RWPE1 (cell line): ENCODE measurements around the gene MYO9B.

ENCODE experiments used
- CTCF ChIA-PET: fragments of 350-600 bp; sonication (Branson Sonifier 250); formaldehyde crosslinking; extraction: SDS; loops from one replicate; lab custom pipeline; 2021; lab: Yijun Ruan, JAX
- POLR2A ChIA-PET: fragments of 400-600 bp; formaldehyde crosslinking; extraction: SDS; loops from one replicate; lab custom pipeline; 2020; ENCODE audit warnings: antibody characterized with exemption; ENCODE audit not compliant: low non-redundant PET; lab: Yijun Ruan, JAX
- DNase-seq: peaks from one replicate; pipeline ENCODE4 v3.0.0; 2012; ENCODE audit warnings: low spot score
- H3K27ac ChIP-seq: fragments of 450-650 bp; 2 replicates; pipeline ENCODE4 v1.5.1; 2017
- TF ChIP-seq, protein P1 (sequence below): fragments of 450-650 bp; conservative IDR thresholded peaks from 2 replicates; pipeline ENCODE4 v1.5.1; 2017; ENCODE audit warnings: low read depth, mild to moderate bottlenecking

MYO9B gene

DNA sequence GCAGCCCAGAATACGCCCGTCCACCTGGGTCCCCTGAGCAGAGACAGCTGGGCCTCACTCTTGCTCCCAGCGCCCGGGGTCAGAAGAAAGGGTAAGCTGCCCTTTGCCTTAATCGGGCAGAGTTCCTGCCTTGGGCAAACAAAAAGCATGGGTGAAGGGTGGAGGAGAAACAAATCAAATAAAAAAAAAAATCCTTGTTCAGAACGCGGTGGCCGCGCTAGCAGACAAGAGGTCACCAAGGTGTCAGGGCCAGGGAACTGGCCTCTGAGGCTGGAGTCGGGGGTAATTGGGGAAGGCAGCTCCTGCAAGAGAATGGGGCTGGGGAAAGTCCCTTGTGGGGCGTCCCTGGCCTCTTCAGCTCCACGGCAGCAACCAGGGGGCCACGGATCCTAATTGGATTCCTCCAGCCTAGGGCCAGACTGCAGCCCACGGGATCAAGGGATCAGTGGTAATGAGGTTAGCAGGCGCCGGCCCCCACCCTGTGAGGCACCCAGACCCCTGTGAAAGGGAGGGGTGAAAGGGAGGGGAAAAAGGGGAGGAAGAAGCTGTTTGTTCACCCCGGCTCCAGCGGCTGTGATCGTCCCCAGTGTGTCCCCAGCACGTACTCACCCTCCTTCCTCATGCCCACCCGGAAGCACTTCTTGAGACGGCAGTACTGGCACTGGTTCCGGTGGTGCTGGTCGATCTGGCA lies 164.6 kb downstream of the MYO9B start:
- ChIA-PET POLR2A (interaction anchor here (1.4 kb wide), 1 partner anchor 15 kb away, joined by 3 read pairs; no protein-coding TSS in a partner anchor), CTCF (no interaction called here)
- peak overlapping the region; percentile 89 for H3K27ac ChIP-seq
- DNase-seq = no peak
- TF ChIP-seq, protein P1, sequence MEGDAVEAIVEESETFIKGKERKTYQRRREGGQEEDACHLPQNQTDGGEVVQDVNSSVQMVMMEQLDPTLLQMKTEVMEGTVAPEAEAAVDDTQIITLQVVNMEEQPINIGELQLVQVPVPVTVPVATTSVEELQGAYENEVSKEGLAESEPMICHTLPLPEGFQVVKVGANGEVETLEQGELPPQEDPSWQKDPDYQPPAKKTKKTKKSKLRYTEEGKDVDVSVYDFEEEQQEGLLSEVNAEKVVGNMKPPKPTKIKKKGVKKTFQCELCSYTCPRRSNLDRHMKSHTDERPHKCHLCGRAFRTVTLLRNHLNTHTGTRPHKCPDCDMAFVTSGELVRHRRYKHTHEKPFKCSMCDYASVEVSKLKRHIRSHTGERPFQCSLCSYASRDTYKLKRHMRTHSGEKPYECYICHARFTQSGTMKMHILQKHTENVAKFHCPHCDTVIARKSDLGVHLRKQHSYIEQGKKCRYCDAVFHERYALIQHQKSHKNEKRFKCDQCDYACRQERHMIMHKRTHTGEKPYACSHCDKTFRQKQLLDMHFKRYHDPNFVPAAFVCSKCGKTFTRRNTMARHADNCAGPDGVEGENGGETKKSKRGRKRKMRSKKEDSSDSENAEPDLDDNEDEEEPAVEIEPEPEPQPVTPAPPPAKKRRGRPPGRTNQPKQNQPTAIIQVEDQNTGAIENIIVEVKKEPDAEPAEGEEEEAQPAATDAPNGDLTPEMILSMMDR = no peak

DNA sequence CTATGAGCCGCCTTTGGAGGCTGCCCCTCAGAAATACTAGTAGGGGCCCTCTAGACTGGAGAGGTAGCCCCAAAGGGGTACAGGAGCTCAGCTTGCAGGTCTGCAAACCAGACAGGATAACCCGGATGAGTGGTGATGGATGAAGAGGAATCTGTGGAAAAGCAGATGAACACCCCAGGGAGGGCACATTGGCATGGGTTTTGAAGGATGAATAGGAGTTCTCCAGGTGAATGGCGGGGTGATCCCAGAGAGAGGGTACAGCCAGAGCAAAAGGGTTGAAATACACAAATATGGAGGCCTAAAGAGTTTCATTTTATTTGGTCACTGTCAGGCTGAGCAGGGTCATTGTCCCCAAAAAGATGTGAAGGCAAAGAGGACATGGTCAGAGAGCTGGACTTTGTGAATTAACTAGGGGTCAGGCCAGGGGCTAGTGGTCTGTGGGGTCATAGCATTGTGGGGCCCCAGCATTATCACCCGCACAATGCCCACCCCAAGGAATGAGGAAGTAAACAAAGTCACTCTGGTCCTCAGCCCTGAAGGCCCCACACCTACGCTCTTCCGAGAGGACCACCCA lies 165.3 kb downstream of the MYO9B start:
- CTCF ChIA-PET = no interaction called here
- no peak for DNase-seq
- POLR2A ChIA-PET = interaction anchor here (1.4 kb wide), 1 partner anchor 14 kb away, joined by 3 read pairs; no protein-coding TSS in a partner anchor
- TF ChIP-seq, protein P1 = no peak
- peak overlapping the region; percentile 89 for H3K27ac ChIP-seq

DNA sequence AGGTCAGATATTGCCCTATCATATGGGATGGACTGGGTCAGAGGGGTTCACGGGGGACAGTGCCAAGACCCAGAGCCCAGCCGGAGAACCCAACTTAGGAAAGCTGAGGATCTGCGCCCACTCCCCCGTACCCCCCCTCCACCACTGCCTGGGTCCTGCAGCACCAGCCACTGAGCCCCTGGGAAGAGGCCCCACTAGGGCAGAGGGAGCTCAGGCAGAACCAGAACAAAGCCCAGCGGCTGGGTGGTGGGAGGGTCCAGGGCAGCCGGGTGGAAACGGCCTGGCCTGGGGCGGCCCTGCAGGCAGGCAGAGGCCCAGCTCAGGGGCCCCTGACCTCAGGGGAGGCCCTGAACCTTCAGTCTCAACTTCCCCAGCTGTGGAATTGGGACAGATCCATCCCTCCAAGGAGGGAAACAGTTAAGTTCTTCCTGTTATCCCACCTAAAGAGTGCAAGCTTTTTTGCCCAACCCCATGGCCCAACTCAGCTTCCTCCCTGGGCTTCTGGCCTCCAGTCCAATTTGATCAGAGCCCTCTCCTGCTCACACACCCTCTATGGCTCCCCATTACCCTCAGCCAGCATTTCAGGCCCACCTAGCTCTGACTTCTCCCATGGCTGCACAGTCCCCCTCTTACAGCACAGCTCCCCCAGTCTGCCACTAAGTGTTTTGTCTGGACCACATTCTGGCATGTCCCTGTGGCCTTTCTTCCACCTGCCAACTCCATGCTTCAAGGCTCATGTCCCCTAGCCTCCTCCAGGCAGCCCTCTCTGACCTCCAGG lies 167.0 kb downstream of the MYO9B start:
- CTCF ChIA-PET = interaction anchor here (0.6 to 1.7 kb wide), 6 partner anchors 16 to 1633 kb away, joined by 3 to 6 read pairs (median 3); no protein-coding TSS in a partner anchor
- TF ChIP-seq, protein P1 = no peak
- no peak for DNase-seq
- H3K27ac ChIP-seq = peak overlapping the region; percentile 89
- POLR2A ChIA-PET = interaction anchor here (0.6 kb wide), 1 partner anchor 568 kb away, joined by 3 read pairs; no protein-coding TSS in a partner anchor

DNA sequence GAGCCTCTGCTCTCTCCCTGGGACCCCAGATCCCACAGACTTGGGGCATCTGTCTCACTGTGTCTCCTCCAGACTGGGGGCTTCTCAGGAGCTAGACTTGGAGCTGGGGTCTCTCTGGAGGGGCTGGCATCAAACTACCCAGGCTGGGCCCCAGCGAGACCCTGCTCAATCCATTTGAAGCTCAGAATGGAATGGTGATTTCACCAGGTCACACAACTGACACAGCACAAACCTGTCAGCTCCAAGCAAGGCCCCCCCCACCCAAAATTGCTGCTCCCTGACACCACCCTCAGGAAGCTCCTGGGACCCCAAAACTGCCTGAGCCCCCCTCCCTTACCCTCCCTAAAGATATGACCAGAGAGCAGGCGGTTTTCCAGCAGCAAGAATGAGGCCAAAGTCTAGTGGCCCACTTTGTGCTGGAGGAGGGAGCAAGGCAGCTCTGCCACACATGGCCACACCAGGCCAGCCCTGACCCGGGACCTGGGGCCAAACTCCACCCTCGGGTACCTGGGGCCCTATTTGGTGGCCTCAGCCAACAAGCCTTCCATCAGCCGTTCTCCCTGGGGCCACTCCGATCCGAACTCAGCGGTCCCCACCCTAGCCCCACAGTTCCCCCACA lies 167.7 kb downstream of the MYO9B start:
- TF ChIP-seq, protein P1 = no peak
- POLR2A ChIA-PET = interaction anchor here (0.5 to 0.6 kb wide), 2 partner anchors 50 to 65 kb away, joined by 3 to 4 read pairs; no protein-coding TSS in a partner anchor
- CTCF ChIA-PET = interaction anchor here (0.6 to 1.7 kb wide), 4 partner anchors 17 to 40 kb away, joined by 3 to 6 read pairs (median 3); no protein-coding TSS in a partner anchor
- DNase-seq = no peak
- peak overlapping the region; percentile 89 for H3K27ac ChIP-seq

DNA sequence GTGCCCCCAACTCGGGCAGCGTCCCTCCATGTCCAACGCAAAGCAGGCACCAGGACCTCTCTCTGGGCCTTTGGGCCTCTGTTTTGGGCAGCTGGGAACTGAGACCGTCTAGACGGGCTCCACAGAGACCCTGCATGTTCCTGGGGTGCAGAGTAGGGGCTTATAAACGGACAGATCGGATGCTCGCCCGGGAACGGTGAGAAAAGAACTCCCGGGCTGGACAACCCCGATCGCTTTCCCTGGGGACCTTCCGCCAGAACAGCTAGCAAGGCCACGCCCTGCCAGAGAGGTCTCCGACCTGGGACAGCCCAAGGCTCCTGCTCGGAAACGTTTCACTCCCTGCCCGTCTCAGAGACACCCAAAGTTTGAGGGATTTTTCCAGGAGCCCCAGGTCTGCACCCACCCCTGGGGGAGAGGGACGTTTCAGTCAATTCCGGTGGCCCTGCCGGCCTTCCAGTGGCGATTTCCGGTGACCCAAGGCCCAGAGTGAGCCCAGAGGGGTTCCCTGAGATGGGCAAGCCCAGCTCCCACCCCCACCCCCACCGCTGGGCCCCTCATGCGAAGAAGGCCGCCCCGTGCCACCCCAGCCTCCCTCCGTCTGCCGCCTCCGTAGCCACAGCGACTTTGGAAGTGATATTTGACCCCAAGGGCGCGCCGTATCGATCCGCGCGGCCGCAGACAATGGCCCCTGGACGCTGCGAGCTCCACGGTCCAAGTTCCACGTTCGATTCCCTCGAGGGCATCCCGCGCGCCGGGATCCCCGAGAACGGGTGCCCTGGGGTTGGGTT lies 168.4 kb downstream of the MYO9B start:
- DNase-seq = peak; percentile 45
- POLR2A ChIA-PET = interaction anchor here (0.5 to 1.1 kb wide), 3 partner anchors 8 to 64 kb away, joined by 3 to 4 read pairs (median 3); no protein-coding TSS in a partner anchor
- TF ChIP-seq, protein P1 = no peak
- peak overlapping the region; percentile 89 for H3K27ac ChIP-seq
- CTCF ChIA-PET = interaction anchor here (0.6 to 1.7 kb wide), 2 partner anchors 16 to 17 kb away, joined by 3 to 6 read pairs; no protein-coding TSS in a partner anchor
